ENCODE measurements around the gene SKA1.

- no peak for TF ChIP-seq EZH2 (IDR thresholded peaks at IDR 0.05; ENCODE audit: low read length, missing control alignments)
- no peak for TF ChIP-seq CTCF (conservative IDR thresholded peaks at IDR 0.05 in 1 of 2, IDR thresholded peaks at IDR 0.05 in 1 of 2; ENCODE audit: low read depth in 1 of 2, low read length in 2 of 2)
Observed at GRCh38 chr18:50372743-50373142, 2.1 kb upstream of the SKA1 start.

Data from fibroblast of lung (primary cell).